Measurements from ENCODE around the gene RPP38. TPM values are rescaled to one million over a fixed set of nuclear protein-coding genes. Genes with fewer than 3 reads are reported as not detected.

RPP38 gene
- total and polyA plus RNA-seq, 2 of the 13 experiments (the other 11 are each of a cell fraction or from before 2014, with no cell fraction given) = 11.7 to 16.4 TPM

- TF ChIP-seq SP5 (CRISPR knock-in tag; IDR thresholded peaks at IDR 0.05; ENCODE audit: borderline replicate concordance, low read depth) = no peak
- no peak for TF ChIP-seq YEATS4 (CRISPR knock-in tag; IDR thresholded peaks at IDR 0.05; ENCODE audit: borderline replicate concordance)
- TF ChIP-seq HMGXB3 (CRISPR knock-in tag; IDR thresholded peaks at IDR 0.05; ENCODE audit: borderline replicate concordance) = no peak
- TF ChIP-seq DZIP1 (CRISPR knock-in tag; IDR thresholded peaks at IDR 0.05) = no peak
- TF ChIP-seq PTBP1 (IDR thresholded peaks at IDR 0.05; ENCODE audit: low read depth, low read length, poor library complexity, severe bottlenecking) = no peak
- TF ChIP-seq ZNF275 (CRISPR knock-in tag; IDR thresholded peaks at IDR 0.05; ENCODE audit: borderline replicate concordance) = no peak
- TF ChIP-seq BATF2 (CRISPR knock-in tag; IDR thresholded peaks at IDR 0.05) = no peak; the same call in 1 of the 2 replicates
- no peak for TF ChIP-seq SKI (IDR thresholded peaks at IDR 0.05; ENCODE audit: partially characterized antibody)
- TF ChIP-seq YEATS2 (CRISPR knock-in tag; IDR thresholded peaks at IDR 0.05; ENCODE audit: borderline replicate concordance) = no peak
- no peak for TF ChIP-seq MAFK (conservative IDR thresholded peaks at IDR 0.05 in 1 of 2, IDR thresholded peaks at IDR 0.05 in 1 of 2; ENCODE audit: low read length in 2 of 2)
- 0 out of 2 replicates have a peak, but pooled peaks have one; percentile 2 for TF ChIP-seq ZNF790 (CRISPR knock-in tag; IDR thresholded peaks at IDR 0.05; ENCODE audit: borderline replicate concordance)
- no peak for TF ChIP-seq ATF3 (CRISPR knock-in tag; IDR thresholded peaks at IDR 0.05)
- 0 out of 2 replicates have a peak, but pooled peaks have one; percentile 8 for TF ChIP-seq ZSCAN30 (CRISPR knock-in tag; IDR thresholded peaks at IDR 0.05)
- no peak for TF ChIP-seq YY1 (IDR thresholded peaks at IDR 0.05; ENCODE audit: insufficient read depth, insufficient replicate concordance, low read depth, low read length)
- TF ChIP-seq BORCS8-MEF2B (CRISPR knock-in tag; IDR thresholded peaks at IDR 0.05) = no peak
- no peak for TF ChIP-seq KLF6 (CRISPR knock-in tag; IDR thresholded peaks at IDR 0.05)
- no peak for TF ChIP-seq ZNF33A (CRISPR knock-in tag; IDR thresholded peaks at IDR 0.05; ENCODE audit: borderline replicate concordance)
- 0 out of 2 replicates have a peak, but pooled peaks have one; percentile 27 for TF ChIP-seq SIN3B (IDR thresholded peaks at IDR 0.05; ENCODE audit: low read length)
- no peak for TF ChIP-seq CHD2 (IDR thresholded peaks at IDR 0.05; ENCODE audit: low read depth, low read length)
These were observed 519 bp upstream of the RPP38 start (continued) for GRCh38 chr10:15096661-15097010.
